H1 (cell line): ENCODE measurements around the gene SLC46A3.
"Not testable (repeated sequence)": the region's sequence is repeated elsewhere in the genome, so short reads cannot be mapped to it uniquely, and the experiment has no call there.

Source experiments
- EGR1 ChIP-seq: IDR thresholded peaks from 2 replicates; pipeline ENCODE4 v1.6.1; 2011; ENCODE audit warnings: low read depth, low read length, borderline replicate concordance
- EP300 ChIP-seq, 2 experiments: IDR thresholded peaks; 1 replicate in 1 of 2; 2 replicates in 1 of 2; pipeline ENCODE4 v1.6.1; 2011 to 2012; ENCODE audit warnings: low read depth in 2 of 2, low read length in 2 of 2, mild to moderate bottlenecking in 2 of 2, borderline replicate concordance in 1 of 2, inconsistent platforms in 1 of 2, moderate library complexity in 1 of 2
- EZH2 ChIP-seq: fragments of 200-600 bp; sonication (generic); IDR thresholded peaks from 2 replicates; pipeline ENCODE4 v1.7.1; 2012; ENCODE audit warnings: low read depth, mild to moderate bottlenecking, moderate library complexity, low read length, inconsistent platforms; ENCODE audit not compliant: severe bottlenecking
- POLR2AphosphoS5 ChIP-seq: IDR thresholded peaks from 2 replicates; pipeline ENCODE4 v1.6.1; 2011; ENCODE audit warnings: low read depth, low read length
- TBP ChIP-seq: IDR thresholded peaks from 2 replicates; pipeline ENCODE4 v1.6.1; 2011; ENCODE audit warnings: low read depth, low read length, improper control_type of control experiment
- ZNF274 ChIP-seq: IDR thresholded peaks from 2 replicates; pipeline ENCODE4 v1.7.0; 2012; ENCODE audit warnings: low read length, borderline replicate concordance; ENCODE audit errors: extremely low read depth
- TF ChIP-seq, protein P1 (sequence below), 3 experiments: IDR thresholded peaks; 1 replicate in 2 of 3; 2 replicates in 1 of 3; pipeline versions ENCODE4 v1.5.1 to v1.6.1; 2011; ENCODE audit warnings: low read length in 3 of 3, mild to moderate bottlenecking in 3 of 3, inconsistent platforms in 2 of 3, low read depth in 1 of 3, moderate library complexity in 1 of 3; ENCODE audit not compliant: insufficient read depth in 1 of 3; ENCODE audit errors: control extremely low read depth in 1 of 3

DNA sequence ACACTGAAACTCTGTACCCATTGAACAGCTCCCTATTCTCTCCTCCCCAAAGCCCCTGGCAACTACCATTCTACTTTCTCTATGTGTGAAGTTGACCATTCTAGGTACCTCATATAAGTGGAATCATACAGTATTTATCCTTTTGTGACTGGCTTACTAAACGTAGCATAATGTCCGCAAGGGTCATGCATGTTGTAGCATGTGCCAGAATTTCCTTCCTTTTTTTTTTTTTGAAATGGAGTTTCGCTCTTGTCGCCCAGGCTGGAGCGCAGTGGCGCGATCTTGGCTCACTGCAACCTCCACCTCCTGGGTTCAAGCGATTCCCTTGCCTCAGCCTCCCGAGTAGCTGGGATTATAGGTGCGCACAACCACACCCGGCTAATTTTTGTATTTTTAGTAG, 23.7 kb upstream of the SLC46A3 start:
- TF ChIP-seq, protein P1, sequence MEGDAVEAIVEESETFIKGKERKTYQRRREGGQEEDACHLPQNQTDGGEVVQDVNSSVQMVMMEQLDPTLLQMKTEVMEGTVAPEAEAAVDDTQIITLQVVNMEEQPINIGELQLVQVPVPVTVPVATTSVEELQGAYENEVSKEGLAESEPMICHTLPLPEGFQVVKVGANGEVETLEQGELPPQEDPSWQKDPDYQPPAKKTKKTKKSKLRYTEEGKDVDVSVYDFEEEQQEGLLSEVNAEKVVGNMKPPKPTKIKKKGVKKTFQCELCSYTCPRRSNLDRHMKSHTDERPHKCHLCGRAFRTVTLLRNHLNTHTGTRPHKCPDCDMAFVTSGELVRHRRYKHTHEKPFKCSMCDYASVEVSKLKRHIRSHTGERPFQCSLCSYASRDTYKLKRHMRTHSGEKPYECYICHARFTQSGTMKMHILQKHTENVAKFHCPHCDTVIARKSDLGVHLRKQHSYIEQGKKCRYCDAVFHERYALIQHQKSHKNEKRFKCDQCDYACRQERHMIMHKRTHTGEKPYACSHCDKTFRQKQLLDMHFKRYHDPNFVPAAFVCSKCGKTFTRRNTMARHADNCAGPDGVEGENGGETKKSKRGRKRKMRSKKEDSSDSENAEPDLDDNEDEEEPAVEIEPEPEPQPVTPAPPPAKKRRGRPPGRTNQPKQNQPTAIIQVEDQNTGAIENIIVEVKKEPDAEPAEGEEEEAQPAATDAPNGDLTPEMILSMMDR (IDR thresholded peaks at IDR 0.05; ENCODE audit: control extremely low read depth in 1 of 3, insufficient read depth in 1 of 3, low read depth in 1 of 3, low read length in 3 of 3), result not testable (repeated sequence)
- TF ChIP-seq EGR1; ZNF274; POLR2AphosphoS5; EZH2; TBP; EP300 (IDR thresholded peaks at IDR 0.05; ENCODE audit: borderline replicate concordance in 1 of 2, low read depth in 2 of 2, low read length in 2 of 2): not testable (repeated sequence)
